GM03348 (cell line): ENCODE results near the gene MAPK8IP1.

ENCODE experiments used
- DNase-seq: peaks from one replicate; pipeline ENCODE4 v3.0.0; 2012; ENCODE audit warnings: low spot score

Gene MAPK8IP1

GRCh38 chr11:45945397-45945999 is 60.0 kb downstream of the MAPK8IP1 start:
- DNase-seq: no peak

GRCh38 chr11:45947885-45948284 is 62.4 kb downstream of the MAPK8IP1 start:
- DNase-seq: no peak

- DNase-seq: no peak
These were observed 62.9 kb downstream of the MAPK8IP1 start for GRCh38 chr11:45948356-45948755.

DNA sequence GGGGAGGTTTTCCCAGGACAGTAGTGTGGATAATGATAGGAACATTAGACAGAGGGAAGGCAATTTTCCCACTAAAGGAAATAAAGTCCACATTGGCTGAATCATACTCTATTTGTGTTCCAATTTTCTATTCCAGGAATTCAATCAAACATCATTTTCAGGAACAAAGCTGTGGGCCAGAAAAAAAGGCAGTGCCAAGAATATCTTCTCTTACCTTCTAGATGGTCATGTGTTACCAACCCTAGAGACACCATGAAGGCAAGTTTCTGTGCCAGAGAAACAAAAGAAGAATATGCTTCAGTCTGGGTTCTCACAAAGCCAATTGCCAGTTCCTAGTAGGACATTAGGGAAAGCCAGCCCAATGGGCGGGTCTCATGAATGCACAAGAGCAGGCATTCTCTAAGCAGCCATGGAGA is 64.5 kb downstream of the MAPK8IP1 start:
- no peak for DNase-seq
